ENCODE results near the gene HPSE2. TPM values are rescaled to one million over a fixed set of nuclear protein-coding genes. Genes with fewer than 3 reads are reported as not detected.

HPSE2 gene
- total RNA-seq, 1 experiment from 2014 or later, result 0.48 TPM

DNA sequence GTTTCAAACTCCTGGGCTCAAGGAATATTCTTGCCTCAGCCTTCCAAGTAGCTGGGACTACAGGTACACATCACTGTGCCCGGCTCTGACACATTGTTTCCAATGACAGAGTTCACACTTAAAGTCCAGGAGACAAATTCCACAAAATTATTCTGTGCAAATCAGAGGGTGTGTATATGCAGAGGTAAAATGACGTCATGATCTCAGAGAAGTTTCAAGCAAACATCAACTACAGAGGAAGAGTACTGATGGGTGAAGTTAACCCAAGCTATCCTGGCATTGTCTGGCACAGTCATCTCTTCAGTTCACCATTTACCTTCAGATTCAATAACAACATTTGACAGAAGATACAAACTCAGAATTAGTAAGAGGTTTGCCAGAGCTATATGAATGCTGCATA, 388.9 kb downstream of the HPSE2 start:
- Histone ChIP-seq H3K36me3 (replicated peaks; ENCODE audit: control insufficient read depth, insufficient read depth, low read length) (no peaks in the 10 kb centered on the region), H3K27me3 (ENCODE audit: control insufficient read depth, insufficient read depth, low read length) (no peaks in the 10 kb centered on the region), H3K4me3 (ENCODE audit: insufficient read depth, low read depth, low read length) (no peak overlapping the region)
- DNase-seq, result no peak

DNA sequence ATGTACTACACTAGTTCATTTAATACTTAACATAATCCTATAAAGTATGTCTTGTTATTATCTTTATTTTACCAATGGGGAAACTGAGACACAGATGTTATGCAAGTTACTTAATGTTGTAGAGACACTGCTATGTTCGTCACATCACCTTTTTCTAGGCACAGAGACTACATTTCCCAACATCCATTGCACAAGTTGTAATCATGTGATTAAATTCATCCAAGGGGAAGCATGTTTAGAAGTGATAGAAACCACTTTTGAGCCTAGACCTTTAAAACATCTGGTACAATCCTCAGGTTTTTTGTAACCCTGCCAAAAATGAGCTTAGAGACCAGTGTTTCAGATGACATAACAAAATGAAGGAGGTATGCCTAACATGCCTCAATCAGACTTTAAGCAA, 402.1 kb downstream of the HPSE2 start:
- Histone ChIP-seq H3K27me3 (ENCODE audit: control insufficient read depth, insufficient read depth, low read length) (no peaks in the 10 kb centered on the region), H3K36me3 (replicated peaks; ENCODE audit: control insufficient read depth, insufficient read depth, low read length) (no peaks in the 10 kb centered on the region)

DNA sequence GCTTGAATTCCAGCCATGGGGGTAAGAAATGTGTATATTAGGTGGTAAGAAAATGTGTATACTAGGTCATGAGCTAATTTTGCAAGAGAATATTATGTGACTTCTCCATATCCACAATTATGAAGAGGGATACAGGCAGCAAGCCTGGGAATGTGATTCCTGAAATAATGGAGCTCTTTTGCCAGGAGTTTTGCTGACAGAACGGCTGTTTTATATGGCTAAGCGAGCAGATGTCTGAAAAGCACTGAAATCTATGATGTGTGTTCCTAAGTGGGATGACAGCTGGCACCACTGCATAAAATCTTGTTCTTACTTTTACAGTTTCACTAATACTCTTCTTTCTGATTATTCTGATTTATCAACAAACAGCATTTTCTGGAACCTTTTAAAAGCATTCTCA, 402.9 kb downstream of the HPSE2 start:
- H3K36me3 ChIP-seq (replicated peaks; ENCODE audit: control insufficient read depth, insufficient read depth, low read length), result no peaks in the 10 kb centered on the region
- H3K27me3 ChIP-seq (ENCODE audit: control insufficient read depth, insufficient read depth, low read length), result no peaks in the 10 kb centered on the region
- no peak for DNase-seq
- no peak overlapping the region for H3K4me3 ChIP-seq (ENCODE audit: insufficient read depth, low read depth, low read length)

More for the DNA sequence above, 402.1 kb downstream of the HPSE2 start:
- DNase-seq, result no peak
- H3K4me3 ChIP-seq (ENCODE audit: insufficient read depth, low read depth, low read length), result no peak overlapping the region

- Histone ChIP-seq H3K36me3 (replicated peaks; ENCODE audit: control insufficient read depth, insufficient read depth, low read length) (no peaks in the 10 kb centered on the region), H3K27me3 (ENCODE audit: control insufficient read depth, insufficient read depth, low read length) (no peaks in the 10 kb centered on the region), H3K4me3 (ENCODE audit: insufficient read depth, low read depth, low read length) (no peak overlapping the region)
- DNase-seq, result no peak
Observed at GRCh38 chr10:98832196-98832595, 403.5 kb downstream of the HPSE2 start.

DNA sequence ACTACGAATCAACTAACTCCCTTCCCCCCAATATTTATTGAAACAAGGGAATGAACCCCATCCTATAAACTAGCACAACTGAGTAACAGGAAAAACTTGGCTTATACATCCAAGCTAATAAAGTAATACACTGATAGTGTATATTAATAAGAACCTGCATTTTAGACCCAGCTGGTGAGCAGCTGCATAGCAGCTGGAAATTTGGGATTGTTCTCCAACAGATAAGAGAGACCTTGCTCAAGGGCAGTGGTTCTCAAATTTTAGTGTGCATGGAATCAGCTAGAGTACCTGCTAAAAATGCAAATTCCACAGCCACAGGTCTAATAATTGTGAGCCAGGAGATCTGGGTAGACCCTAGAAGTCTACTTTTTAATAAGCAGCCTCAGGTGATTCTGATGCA, 404.3 kb downstream of the HPSE2 start:
- Histone ChIP-seq H3K36me3 (replicated peaks; ENCODE audit: control insufficient read depth, insufficient read depth, low read length) (no peaks in the 10 kb centered on the region), H3K4me3 (ENCODE audit: insufficient read depth, low read depth, low read length) (no peak overlapping the region), H3K27me3 (ENCODE audit: control insufficient read depth, insufficient read depth, low read length) (no peaks in the 10 kb centered on the region)
- no peak for DNase-seq

GRCh38 chr10:98825741-98826140, 409.9 kb downstream of the HPSE2 start:
- no peaks in the 10 kb centered on the region for H3K36me3 ChIP-seq (replicated peaks; ENCODE audit: control insufficient read depth, insufficient read depth, low read length)

GRCh38 chr10:98817396-98817795, 418.3 kb downstream of the HPSE2 start:
- Histone ChIP-seq H3K4me3 (ENCODE audit: insufficient read depth, low read depth, low read length) (no peak overlapping the region), H3K27me3 (ENCODE audit: control insufficient read depth, insufficient read depth, low read length) (no peaks in the 10 kb centered on the region), H3K36me3 (replicated peaks; ENCODE audit: control insufficient read depth, insufficient read depth, low read length) (no peaks in the 10 kb centered on the region)
- DNase-seq, result no peak

More at GRCh38 chr10:98825741-98826140, 409.9 kb downstream of the HPSE2 start:
- no peak for DNase-seq
- Histone ChIP-seq H3K27me3 (ENCODE audit: control insufficient read depth, insufficient read depth, low read length) (no peaks in the 10 kb centered on the region), H3K4me3 (ENCODE audit: insufficient read depth, low read depth, low read length) (no peak overlapping the region)

GRCh38 chr10:98815039-98815885, 420.4 kb downstream of the HPSE2 start:
- no peaks in the 10 kb centered on the region for H3K36me3 ChIP-seq (replicated peaks; ENCODE audit: control insufficient read depth, insufficient read depth, low read length)
- no peak overlapping the region for H3K4me3 ChIP-seq (ENCODE audit: insufficient read depth, low read depth, low read length)
- no peaks in the 10 kb centered on the region for H3K27me3 ChIP-seq (ENCODE audit: control insufficient read depth, insufficient read depth, low read length)
- no peak for DNase-seq

GRCh38 chr10:98814470-98814869, 421.2 kb downstream of the HPSE2 start:
- DNase-seq, result no peak

DNA sequence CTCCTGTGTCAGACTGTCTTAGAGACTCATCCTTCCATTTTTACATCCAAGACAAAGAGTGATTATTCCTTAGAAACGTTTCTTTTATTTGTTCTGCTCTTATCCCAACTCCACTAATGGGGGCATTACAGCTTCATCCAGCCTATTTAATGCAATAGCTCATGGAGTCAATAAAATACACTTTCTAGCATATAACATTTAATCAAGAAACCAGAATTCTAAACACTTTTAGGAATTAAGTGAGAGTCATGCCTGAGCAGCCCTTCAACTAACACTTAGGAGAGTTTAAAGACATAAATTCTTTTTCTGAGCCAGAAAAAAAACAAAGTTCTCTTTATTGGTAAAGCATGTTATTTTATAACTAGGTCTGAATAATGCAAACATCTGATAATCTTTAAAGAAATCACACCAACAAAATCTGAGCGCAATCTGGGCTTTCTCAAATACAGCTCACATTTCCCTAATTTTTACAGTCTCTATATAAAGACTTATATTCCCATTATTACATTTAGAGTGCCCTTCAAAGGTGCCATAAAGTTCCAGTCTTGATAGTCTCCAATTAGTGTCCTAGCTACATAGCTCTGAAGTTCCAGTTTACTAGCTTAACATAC, 427.3 kb downstream of the HPSE2 start:
- Histone ChIP-seq H3K36me3 (replicated peaks; ENCODE audit: control insufficient read depth, insufficient read depth, low read length) (no peaks in the 10 kb centered on the region), H3K4me3 (ENCODE audit: insufficient read depth, low read depth, low read length) (no peak overlapping the region), H3K27me3 (ENCODE audit: control insufficient read depth, insufficient read depth, low read length) (no peaks in the 10 kb centered on the region)
- no peak for DNase-seq

More at GRCh38 chr10:98814470-98814869, 421.2 kb downstream of the HPSE2 start:
- Histone ChIP-seq H3K4me3 (ENCODE audit: insufficient read depth, low read depth, low read length) (no peak overlapping the region), H3K27me3 (ENCODE audit: control insufficient read depth, insufficient read depth, low read length) (no peaks in the 10 kb centered on the region), H3K36me3 (replicated peaks; ENCODE audit: control insufficient read depth, insufficient read depth, low read length) (no peaks in the 10 kb centered on the region)

- Histone ChIP-seq H3K27me3 (ENCODE audit: control insufficient read depth, insufficient read depth, low read length) (no peaks in the 10 kb centered on the region), H3K36me3 (replicated peaks; ENCODE audit: control insufficient read depth, insufficient read depth, low read length) (no peaks in the 10 kb centered on the region), H3K4me3 (ENCODE audit: insufficient read depth, low read depth, low read length) (no peak overlapping the region)
- DNase-seq, result no peak
Observed at GRCh38 chr10:98800263-98800662, 435.4 kb downstream of the HPSE2 start.

- Histone ChIP-seq H3K36me3 (replicated peaks; ENCODE audit: control insufficient read depth, insufficient read depth, low read length) (no peaks in the 10 kb centered on the region), H3K4me3 (ENCODE audit: insufficient read depth, low read depth, low read length) (no peak overlapping the region), H3K27me3 (ENCODE audit: control insufficient read depth, insufficient read depth, low read length) (no peaks in the 10 kb centered on the region)
- no peak for DNase-seq
Observed at GRCh38 chr10:98795467-98795866, 440.2 kb downstream of the HPSE2 start.

DNA sequence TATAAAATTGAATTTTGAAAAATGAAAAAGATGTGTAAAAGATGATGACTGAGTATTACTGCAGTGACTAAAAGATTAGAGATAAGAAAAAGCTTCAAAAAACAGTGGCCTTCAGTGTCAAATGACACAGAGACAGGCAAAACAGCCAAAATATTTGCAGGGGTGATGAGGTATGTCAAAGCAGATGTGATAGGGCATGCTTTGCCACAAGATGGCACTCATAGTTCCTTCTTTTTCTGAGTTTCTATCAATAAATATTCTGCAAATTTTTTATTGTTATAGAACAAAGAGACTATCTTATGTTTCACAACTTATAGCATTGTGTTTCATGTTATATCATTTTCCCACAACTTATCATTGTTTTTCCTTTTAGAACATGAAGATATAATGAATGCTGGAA, 444.8 kb downstream of the HPSE2 start:
- DNase-seq, result peak; percentile 30
- Histone ChIP-seq H3K36me3 (replicated peaks; ENCODE audit: control insufficient read depth, insufficient read depth, low read length) (no peaks in the 10 kb centered on the region), H3K27me3 (ENCODE audit: control insufficient read depth, insufficient read depth, low read length) (no peaks in the 10 kb centered on the region), H3K4me3 (ENCODE audit: insufficient read depth, low read depth, low read length) (no peak overlapping the region)

DNA sequence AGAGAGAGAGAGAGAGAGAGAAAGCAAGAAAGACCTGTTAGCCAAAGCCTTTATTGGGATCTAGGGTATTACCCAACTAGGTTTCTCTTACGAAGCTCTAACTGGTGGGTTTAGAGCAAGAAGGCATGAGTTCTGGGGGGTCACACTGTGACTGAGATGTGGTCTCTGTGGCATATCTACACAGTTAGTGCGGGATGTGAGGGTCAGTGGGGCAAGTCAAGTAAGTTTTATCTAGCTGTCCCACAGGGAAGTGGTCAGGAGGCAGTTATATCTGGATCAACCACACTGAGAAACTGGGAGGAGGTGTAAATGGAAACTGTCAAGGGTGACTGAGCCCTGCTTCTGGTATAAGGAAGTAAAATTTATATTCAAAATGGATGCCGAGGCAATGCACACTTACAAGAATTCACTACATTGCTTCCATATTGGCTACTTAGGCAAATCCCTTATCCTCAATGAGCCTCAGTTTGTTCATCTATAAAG, 457.3 kb downstream of the HPSE2 start:
- no peak for DNase-seq
- Histone ChIP-seq H3K27me3 (ENCODE audit: control insufficient read depth, insufficient read depth, low read length) (no peaks in the 10 kb centered on the region), H3K4me3 (ENCODE audit: insufficient read depth, low read depth, low read length) (no peak overlapping the region), H3K36me3 (replicated peaks; ENCODE audit: control insufficient read depth, insufficient read depth, low read length) (no peaks in the 10 kb centered on the region)

DNA sequence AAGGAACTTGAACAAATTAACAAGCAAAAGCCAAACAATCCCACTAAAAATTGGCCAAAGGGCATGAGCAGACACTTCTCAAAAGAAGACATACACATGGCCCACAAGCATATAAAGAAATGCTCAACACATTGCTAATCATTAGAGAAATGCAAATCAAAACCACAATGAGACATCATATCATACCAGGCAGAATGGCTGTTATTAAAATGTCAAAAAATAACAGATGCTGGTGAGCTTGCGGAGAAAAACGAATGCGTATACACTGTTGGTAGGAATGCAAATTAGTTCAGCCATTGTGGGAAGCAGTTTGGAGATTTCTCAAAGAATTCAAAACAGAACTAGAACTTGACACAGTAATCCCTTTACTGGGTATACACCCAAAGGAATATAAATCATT, 477.2 kb downstream of the HPSE2 start:
- no peaks in the 10 kb centered on the region for H3K36me3 ChIP-seq (replicated peaks; ENCODE audit: control insufficient read depth, insufficient read depth, low read length)
- H3K4me3 ChIP-seq (ENCODE audit: insufficient read depth, low read depth, low read length), result no peak overlapping the region
- DNase-seq, result no peak
- no peaks in the 10 kb centered on the region for H3K27me3 ChIP-seq (ENCODE audit: control insufficient read depth, insufficient read depth, low read length)

All from H7 (cell line).